HG03175 (cell line): ENCODE results near the gene CXXC5.
A peak's percentile ranks its signal among the peaks of the same experiment; 100 is the strongest.
"Not testable (repeated sequence)": the region's sequence is repeated elsewhere in the genome, so short reads cannot be mapped to it uniquely, and the experiment has no call there.

Experiments used
- ATAC-seq: cut with Tn5 transposase; IDR thresholded peaks from one replicate; pipeline ENCODE4 v1.9.1; 2021; ENCODE audit warnings: mild to moderate bottlenecking, moderate library complexity; ENCODE audit not compliant: unreplicated experiment

The CXXC5 gene

GRCh38 chr5:139708877-139709581 is 60.9 kb downstream of the CXXC5 start:
- no peak for ATAC-seq

- no peak for ATAC-seq
Measured at GRCh38 chr5:139709582-139710318, 61.6 kb downstream of the CXXC5 start.

- peak; percentile 34 for ATAC-seq
Measured at GRCh38 chr5:139710319-139711066, 62.3 kb downstream of the CXXC5 start.

- peak; percentile 36 for ATAC-seq
Measured at GRCh38 chr5:139711067-139711905, 63.1 kb downstream of the CXXC5 start.

DNA sequence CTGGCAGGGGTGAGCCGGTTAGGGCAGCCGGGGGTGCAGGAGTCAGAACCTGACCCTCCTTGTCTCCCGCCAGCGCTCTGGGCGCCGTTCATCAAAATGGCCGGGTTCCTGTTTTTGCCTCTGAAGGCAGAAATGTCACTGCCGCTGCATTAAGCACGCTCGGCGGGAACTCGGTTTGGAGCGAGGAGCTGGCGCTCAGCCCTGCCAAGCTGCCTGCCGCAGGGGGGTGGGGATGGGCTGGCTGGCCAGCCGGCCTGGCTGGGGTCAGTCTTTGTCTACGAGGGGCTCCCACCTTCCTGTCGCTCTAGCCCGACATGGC is 63.7 kb downstream of the CXXC5 start:
- no peak for ATAC-seq

DNA sequence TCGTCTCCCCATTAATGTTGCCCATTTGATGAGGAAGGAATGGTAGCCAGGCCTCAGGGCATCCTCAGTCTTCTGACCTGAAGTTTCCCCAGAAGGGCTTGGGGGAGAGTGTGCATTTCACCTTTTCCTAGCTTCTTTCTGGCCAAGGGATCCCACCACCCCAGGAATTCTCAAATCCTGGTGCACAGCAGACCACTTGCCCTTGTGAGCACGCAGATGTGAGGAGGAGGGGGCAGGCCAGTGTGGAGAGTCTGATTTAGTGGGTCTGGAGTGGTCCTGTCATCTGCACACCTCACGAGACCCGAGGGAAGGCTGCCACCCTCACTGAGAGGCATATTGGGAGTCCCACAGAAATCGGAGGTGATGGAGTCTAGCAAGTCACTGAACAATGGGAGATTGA is 64.3 kb downstream of the CXXC5 start:
- ATAC-seq: no peak

GRCh38 chr5:139713898-139714297 is 65.7 kb downstream of the CXXC5 start:
- not testable (repeated sequence) for ATAC-seq

- ATAC-seq: no peak
Measured at GRCh38 chr5:139717221-139717620, 69.1 kb downstream of the CXXC5 start.

GRCh38 chr5:139718403-139718802 is 70.3 kb downstream of the CXXC5 start:
- not testable (repeated sequence) for ATAC-seq

GRCh38 chr5:139719970-139720369 is 71.8 kb downstream of the CXXC5 start:
- not testable (repeated sequence) for ATAC-seq

GRCh38 chr5:139723986-139724587 is 75.9 kb downstream of the CXXC5 start:
- no peak for ATAC-seq

DNA sequence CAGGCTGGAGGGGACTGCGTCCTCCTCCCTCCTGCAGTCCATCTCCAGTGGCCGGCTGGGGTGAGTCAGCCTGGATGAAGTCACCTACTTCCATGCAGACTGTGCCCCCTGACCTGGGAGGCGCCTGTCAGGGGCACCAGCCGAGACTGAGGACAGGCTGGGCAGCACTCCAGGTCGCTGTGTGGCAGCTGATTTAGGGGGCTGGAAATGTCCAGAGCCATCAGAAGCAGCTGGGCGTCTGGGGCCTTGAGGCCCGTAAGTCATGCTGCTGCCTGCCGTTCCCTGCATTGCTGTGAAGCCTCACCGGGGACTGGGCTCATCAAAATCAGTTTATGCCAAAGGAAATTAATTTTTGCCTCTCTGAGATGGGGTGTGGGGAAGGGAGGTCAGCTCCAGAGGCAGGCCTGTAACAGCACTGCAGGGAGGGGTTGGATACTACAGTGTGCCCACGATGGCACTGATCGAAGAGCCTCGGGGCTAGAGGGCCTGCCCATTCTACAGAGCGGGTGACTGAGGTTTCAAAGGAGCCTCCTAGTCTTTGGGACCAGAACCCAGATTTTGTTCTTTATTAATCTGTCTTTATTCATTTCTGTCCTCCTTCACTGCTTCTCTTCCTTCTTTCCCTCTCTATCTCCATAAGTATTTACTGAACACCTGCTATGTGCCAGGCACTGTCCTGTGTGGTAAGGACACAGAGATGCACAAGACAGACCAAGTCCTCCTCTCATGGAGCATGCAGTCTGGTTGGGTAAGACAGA is 77.1 kb downstream of the CXXC5 start:
- no peak for ATAC-seq

- no peak for ATAC-seq
Measured at GRCh38 chr5:139726248-139726647, 78.1 kb downstream of the CXXC5 start.

DNA sequence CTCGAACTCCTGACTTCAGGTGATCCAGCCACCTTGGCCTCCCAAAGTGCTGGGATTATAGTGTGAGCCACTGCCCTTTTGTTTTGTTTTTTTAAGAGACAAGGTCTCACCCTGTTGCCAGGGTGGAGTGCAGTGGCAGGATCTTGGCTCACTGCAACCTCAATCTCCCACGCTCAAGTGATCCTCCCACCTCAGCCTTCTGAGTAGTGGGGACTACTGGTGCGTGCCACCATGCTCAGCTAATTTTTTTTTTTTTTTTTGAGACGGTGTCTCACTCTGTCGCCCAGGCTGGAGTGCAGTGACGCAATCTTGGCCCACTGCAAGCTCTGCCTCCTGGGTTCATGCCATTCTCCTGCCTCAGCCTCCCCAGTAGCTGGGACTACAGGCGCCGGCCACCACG is 79.5 kb downstream of the CXXC5 start:
- ATAC-seq: not testable (repeated sequence)

DNA sequence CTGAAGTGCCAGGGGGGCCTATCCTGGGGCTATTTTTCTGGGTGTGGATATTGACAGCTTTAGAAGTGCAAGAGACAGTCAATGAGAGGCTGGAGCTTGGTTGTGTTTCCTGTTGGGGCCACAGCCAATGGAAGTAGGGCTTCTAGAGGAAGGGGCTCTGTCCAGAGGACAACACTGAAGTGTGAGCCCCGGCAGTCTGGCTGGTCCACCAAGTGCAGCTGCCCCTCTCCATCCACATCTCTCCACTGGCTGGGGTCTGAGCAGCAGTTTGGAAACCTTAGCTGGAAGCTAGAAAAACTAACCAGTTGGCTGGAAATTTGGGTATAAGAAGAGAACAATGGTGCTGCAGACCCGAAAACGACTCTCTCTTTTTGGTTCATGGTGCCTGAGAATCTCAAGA is 83.1 kb downstream of the CXXC5 start:
- no peak for ATAC-seq

DNA sequence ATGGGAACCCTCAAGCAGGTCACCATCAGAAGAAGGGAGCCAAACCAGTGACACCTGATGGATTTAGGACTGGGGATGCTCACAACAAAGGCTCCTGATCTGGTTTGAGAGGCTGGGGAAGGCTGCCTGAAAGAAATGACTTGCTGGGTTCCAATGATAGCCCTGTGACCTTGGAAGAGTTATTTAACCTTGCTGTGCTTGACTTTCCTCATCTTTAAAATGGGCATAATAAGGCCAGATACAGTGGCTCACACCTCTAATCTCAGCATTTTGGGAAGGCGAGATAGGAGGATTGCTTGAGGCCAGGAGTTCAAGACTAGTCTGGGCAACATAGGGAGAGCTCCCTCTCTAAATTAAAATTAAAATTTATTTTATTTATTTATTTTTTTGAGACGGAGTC is 83.9 kb downstream of the CXXC5 start:
- no peak for ATAC-seq

GRCh38 chr5:139733010-139733688 is 85.0 kb downstream of the CXXC5 start:
- no peak for ATAC-seq
